ENCODE data around the gene NFIX.

Gene NFIX

DNA sequence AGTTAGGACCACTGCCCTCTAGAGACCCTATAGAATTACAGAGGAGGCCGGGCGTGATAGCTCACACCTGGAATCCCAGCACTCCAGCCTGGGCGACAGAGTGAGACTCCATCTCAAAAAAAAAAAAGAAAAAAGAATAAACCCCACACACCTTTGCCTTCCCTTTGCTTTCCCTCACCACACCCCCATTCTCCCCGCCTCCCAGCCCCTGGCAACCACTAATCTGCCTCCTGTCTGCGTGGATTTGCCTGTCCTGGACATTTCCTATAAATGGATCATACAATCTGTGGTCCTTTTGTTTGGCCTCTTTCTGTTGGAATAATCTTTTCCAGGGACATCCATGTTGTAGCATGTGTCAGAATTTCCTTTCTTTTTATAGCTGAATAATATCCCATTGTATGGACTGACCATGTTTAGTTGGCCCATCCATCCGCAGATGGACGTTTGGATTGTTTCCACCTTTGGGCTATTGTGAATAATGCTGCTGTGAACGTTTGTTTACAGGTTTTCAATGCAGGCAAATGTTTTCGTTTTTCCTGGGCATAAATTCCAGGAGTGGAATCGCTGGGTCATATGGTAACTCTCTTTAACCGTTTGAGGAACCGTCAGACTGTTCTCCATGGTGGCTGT is 138.1 kb downstream of the NFIX start:
- no peak for ATAC-seq

DNA sequence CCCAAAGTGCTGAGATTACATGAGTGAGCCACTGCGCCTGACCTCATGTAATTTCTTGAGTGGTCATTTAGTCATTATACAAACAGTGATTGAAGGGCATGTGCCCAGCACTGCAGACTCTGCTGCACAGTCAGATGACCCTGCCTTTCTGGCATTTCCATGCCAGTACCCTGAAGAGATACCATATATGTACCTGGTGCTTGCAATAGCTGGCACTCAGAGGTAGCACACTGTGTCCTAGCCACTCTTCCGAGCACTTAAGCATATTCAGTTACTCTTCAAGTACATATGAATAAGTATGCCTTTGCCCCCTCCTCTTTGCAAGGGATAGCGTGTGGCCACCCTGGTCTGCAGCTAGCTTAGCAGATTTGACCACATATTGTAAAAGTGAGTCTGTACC is 139.4 kb downstream of the NFIX start:
- ATAC-seq, result no peak

DNA sequence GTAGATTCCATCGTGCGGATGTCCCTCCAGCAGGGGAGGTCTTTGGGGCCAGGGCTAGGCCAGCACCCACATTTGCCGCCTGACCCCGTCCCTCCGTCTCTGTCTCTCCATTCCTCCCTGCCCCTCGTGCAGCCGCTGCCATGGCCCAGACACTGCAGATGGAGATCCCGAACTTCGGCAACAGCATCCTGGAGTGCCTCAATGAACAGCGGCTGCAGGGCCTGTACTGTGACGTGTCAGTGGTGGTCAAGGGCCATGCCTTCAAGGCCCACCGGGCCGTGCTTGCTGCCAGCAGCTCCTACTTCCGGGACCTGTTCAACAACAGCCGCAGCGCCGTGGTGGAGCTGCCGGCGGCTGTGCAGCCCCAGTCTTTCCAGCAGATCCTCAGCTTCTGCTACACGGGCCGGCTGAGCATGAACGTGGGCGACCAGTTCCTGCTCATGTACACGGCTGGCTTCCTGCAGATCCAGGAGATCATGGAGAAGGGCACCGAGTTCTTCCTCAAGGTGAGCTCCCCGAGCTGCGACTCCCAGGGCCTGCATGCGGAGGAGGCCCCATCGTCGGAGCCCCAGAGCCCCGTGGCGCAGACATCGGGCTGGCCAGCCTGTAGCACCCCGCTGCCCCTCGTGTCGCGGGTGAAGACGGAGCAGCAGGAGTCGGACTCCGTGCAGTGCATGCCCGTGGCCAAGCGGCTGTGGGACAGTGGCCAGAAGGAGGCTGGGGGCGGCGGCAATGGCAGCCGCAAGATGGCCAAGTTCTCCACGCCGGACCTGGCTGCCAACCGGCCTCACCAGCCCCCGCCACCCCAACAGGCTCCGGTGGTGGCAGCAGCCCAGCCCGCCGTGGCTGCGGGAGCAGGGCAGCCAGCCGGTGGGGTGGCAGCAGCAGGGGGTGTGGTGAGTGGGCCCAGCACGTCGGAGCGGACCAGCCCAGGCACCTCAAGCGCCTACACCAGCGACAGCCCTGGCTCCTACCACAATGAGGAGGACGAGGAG is 140.1 kb downstream of the NFIX start:
- no peak for ATAC-seq

DNA sequence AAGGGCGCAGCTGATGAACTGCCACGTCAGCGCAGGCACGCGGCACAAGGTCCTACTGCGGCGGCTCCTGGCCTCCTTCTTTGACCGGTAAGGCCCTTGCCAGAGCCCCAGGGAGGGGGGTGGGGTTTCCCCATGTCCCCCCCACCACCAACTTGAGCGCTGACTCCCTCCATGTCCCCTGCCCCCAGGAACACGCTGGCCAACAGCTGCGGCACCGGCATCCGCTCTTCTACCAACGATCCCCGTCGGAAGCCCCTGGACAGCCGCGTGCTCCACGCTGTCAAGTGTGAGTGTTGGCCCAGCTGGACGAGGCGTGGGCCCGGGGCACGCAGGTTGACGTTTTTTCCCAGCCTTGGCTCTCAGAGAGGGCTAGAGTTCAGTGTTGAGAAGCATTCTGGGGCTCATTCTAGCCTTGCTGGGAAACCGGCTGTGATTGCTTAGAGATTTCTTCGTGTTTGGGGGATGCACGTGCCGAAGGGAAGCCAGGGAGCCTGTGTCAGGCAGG is 142.1 kb downstream of the NFIX start:
- no peak for ATAC-seq

DNA sequence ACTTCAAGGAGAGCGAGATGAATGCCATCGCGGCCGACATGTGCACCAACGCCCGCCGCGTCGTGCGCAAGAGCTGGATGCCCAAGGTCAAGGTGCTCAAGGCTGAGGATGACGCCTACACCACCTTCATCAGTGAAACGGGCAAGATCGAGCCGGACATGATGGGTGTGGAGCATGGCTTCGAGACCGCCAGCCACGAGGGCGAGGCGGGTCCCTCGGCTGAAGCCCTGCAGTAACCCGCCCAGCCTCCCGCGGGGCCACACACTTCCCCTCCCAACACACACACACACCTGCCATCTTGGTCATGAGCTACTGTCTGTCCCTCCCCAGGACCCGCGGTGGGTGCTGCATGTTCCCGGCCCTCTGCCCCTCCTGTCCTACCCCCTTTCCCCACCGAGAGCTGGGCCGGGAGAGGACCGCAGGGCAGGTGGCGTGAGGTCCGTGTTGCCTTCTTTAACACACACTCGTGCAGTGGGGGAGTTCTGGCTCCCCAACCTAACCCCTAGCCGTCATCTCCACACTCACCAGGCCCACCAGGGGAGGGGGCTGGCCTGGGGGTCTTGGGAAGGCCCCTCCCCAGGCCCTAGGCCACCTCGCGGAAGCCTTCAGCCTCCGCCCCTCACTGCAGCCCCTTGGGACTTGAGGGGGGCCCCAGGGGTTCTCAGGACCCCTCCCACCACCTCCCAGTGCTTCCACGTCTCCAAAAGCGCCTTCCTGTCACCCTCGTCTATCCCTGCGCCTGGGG is 143.1 kb downstream of the NFIX start:
- ATAC-seq, result no peak

DNA sequence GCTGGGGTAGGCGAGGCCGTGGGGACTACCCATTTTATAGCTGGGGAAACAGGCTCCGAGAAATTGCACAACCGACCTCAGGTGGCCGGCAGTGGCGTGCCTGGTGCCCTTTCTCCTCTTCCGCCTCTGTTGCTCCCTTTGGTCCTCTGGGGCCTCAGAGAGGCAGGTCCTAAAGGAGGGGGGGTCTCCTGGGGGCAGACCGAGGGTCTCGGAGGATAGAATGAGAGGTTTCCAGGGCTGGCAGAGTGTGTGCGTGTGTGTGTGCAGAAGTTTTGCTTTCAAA is 143.6 kb downstream of the NFIX start:
- ATAC-seq, result no peak

DNA sequence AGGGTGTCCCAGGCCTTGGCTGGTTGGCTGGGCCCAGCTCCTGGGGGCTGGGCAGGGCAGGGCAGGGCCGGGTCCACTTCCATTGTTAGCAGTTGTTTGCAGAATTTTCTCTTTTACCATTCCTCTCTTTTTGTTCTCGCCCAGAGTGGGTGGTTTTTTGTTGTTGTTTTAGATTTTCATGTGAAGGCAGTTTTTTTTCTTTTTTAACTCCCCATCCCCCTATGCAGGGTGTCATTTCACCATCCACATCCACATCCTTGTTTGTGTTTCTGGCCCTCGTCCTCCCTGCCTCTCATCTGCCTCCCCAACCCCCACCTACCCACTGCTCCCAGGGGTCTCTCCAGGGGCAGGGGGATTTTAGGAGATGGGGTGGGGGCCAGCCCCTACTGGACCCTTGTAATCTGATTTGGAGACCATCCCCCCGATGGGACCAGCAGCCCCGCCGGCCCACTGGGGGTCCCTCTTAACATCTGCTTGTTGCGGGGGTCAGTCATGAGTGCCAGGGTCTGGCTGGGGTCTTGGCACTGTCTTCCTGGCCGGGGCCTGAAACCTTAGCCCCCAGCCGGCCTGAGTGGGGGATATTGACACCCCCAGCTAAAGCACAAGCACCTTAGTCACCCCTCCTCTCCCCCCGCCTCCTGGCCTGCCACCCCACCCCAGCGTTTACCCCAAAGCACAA is 144.5 kb downstream of the NFIX start:
- no peak for ATAC-seq

DNA sequence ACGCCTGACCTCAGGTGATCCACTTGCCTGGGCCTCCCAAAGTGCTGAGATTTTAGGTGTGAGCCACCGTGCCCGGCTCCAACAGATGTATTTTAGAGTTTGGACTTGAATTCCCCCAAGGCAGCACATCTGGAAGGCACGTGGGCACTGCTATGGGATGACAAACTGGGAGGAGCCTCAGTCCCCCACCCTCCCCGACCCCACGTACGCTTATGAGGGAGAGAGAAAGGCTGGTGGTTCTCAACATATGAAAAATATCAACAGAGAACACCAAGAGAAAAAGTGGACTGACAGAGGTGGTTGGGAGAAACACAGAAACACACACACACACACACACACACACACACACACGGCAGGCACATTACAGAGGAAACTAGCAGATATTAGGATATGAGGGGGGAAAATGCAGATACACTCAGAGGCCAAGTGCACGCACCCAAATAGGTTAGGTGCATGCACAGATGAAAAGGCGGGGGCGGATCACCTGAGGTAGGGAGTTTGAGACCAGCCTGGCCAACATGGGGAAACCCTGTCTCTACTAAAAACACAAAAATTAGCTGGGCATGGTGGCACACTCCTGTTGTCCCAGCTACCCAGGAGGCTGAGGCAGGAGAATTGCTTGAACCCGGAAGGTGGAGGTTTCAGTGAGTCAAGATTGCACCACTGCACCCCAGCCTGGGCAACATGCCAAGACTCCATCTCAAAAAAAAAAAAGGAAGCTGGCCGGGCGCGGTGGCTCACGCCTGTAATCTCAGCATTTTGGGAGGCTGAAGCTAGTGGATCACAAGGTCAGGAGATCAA is 151.7 kb downstream of the NFIX start:
- ATAC-seq, result no peak
